Esophagus muscularis mucosa (tissue), 4 donors: Measurements from ENCODE around the gene PPY.

ENCODE experiments used
- EP300 ChIP-seq: sonication (generic); formaldehyde crosslinking; IDR thresholded peaks from one replicate; pipeline ENCODE4 v1.6.1; 2017; ENCODE audit warnings: antibody characterized with exemption
- POLR2A ChIP-seq: fragments of 450-650 bp; IDR thresholded peaks from one replicate; pipeline ENCODE4 v1.6.1; 2017; ENCODE audit warnings: antibody characterized with exemption, moderate library complexity, mild to moderate bottlenecking, low read depth
- POLR2AphosphoS5 ChIP-seq, 2 donors: sonication (generic); formaldehyde crosslinking; IDR thresholded peaks; one replicate each; pipeline ENCODE4 v1.6.1; 2017; ENCODE audit warnings: antibody characterized with exemption in 2 of 2
- TF ChIP-seq, protein P1 (sequence below), 3 experiments: fragments of 200-600 bp in 2 of 3; fragments of 450-650 bp in 1 of 3; sonication (generic) in 2 of 3; IDR thresholded peaks; one replicate each; pipeline ENCODE4 v1.5.1; 2017 to 2019; ENCODE audit warnings: antibody characterized with exemption in 3 of 3, mild to moderate bottlenecking in 2 of 3, moderate library complexity in 1 of 3

DNA sequence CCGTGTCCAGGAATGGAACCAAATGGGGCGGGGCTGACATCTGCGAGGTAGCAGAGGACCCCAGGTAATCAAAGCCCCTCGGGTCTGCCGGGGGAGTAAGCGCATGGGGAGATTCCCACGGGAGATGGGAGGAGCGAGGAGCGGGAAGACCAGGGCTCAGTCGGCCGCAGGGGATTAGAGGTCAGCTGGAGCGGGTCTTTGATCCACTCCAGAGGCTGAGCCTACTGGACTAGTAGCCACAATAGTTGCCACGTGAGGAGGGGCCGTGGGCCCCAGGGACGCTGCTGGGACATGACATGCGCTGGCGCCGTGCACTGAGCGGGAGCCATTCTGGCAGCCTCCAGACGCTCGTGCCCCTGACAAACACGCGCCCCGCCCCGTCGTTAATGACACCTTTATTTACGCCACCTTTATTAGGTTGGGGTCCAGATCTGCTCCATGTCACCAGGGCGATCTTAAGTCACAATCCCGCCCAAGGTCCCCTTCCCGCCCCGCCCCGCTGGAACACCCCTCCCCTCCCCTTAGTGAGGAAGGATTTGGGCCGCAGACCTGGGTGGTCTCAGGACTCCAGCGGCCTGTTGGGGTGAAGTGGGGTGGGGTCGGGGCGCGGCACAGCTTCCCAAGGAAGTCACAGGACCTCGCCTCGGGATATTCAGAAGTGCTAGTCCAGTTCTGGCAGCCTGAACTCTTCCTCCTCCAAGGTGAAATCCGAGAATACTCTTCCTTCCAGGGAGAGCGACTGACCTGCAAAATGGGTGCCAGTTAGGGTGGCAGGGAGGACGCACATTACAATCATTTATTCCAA, 15.0 kb downstream of the PPY start:
- TF ChIP-seq, protein P1, sequence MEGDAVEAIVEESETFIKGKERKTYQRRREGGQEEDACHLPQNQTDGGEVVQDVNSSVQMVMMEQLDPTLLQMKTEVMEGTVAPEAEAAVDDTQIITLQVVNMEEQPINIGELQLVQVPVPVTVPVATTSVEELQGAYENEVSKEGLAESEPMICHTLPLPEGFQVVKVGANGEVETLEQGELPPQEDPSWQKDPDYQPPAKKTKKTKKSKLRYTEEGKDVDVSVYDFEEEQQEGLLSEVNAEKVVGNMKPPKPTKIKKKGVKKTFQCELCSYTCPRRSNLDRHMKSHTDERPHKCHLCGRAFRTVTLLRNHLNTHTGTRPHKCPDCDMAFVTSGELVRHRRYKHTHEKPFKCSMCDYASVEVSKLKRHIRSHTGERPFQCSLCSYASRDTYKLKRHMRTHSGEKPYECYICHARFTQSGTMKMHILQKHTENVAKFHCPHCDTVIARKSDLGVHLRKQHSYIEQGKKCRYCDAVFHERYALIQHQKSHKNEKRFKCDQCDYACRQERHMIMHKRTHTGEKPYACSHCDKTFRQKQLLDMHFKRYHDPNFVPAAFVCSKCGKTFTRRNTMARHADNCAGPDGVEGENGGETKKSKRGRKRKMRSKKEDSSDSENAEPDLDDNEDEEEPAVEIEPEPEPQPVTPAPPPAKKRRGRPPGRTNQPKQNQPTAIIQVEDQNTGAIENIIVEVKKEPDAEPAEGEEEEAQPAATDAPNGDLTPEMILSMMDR (IDR thresholded peaks at IDR 0.05), result no peak
- TF ChIP-seq POLR2A (no peak), POLR2AphosphoS5 (IDR thresholded peaks at IDR 0.05) (no peak), EP300 (no peak)
